Calu3 (cell line): Measurements from ENCODE around the gene NUP62. TPM values are rescaled to one million over a fixed set of nuclear protein-coding genes. Genes with fewer than 3 reads are reported as not detected.
A peak's percentile ranks its signal among the peaks of the same experiment; 100 is the strongest.

Experiments
- BruUV-seq: library from RNA; stranded (reverse); fragments of 400-500 nt; replicated peaks from 2 replicates; lab custom pipeline; 2021; lab: Mats Ljungman, UMichigan
- CTCF ChIA-PET: fragments of 300-600 bp; sonication (Branson Sonifier 250); formaldehyde crosslinking; loops from one replicate; lab custom pipeline; 2022; ENCODE audit warnings: antibody characterized with exemption; lab: Charles Lee
- DNase-seq: peaks from one replicate; pipeline ENCODE4 v3.0.0; 2022
- H3K27ac Mint-ChIP-seq: one replicate; pipeline ENCODE4 v1.8.0; 2022; ENCODE audit warnings: mixed read lengths; ENCODE audit not compliant: unreplicated experiment
- H3K27me3 Mint-ChIP-seq: one replicate; pipeline ENCODE4 v1.8.0; 2022; ENCODE audit warnings: mixed read lengths; ENCODE audit not compliant: unreplicated experiment
- H3K36me3 Mint-ChIP-seq: one replicate; pipeline ENCODE4 v1.8.0; 2022; ENCODE audit warnings: mild to moderate bottlenecking, moderate library complexity, mixed read lengths; ENCODE audit not compliant: insufficient read depth, unreplicated experiment
- H3K4me1 Mint-ChIP-seq: one replicate; pipeline ENCODE4 v1.8.0; 2022; ENCODE audit warnings: mild to moderate bottlenecking, low read depth, mixed read lengths; ENCODE audit not compliant: unreplicated experiment
- H3K4me3 Mint-ChIP-seq: one replicate; pipeline ENCODE4 v1.8.0; 2022; ENCODE audit warnings: mild to moderate bottlenecking, low read depth, moderate library complexity, mixed read lengths; ENCODE audit not compliant: unreplicated experiment
- H3K9me3 Mint-ChIP-seq: one replicate; pipeline ENCODE4 v1.8.0; 2022; ENCODE audit warnings: low read depth, mixed read lengths; ENCODE audit not compliant: unreplicated experiment
- intact Hi-C: fragments of 100-400 bp; cut with micrococcal nuclease; formaldehyde crosslinking; loops from one replicate; pipeline ENCODE4 v1.10.0; 2022; ENCODE audit not compliant: unreplicated experiment
- total RNA-seq: library from RNA; stranded (reverse); gene quantifications from 2 replicates; pipeline ENCODE4 v1.2.3, GENCODE V29; 2022
- TF ChIP-seq, protein P1 (sequence below): fragments of 200-600 bp; IDR thresholded peaks from one replicate; pipeline ENCODE4 v1.8.0; 2022; ENCODE audit warnings: antibody characterized with exemption; ENCODE audit not compliant: unreplicated experiment

The NUP62 gene
- total RNA-seq, 1 experiment from 2014 or later: 124 TPM

- peaks cover 54% of the 10 kb centered on the region for H3K36me3 Mint-ChIP-seq
- H3K4me1 Mint-ChIP-seq: peaks cover 36% of the 10 kb centered on the region
- peaks cover 2% of the 10 kb centered on the region for H3K9me3 Mint-ChIP-seq
- BruUV-seq: TSS peak; percentile 31
- H3K27me3 Mint-ChIP-seq: peaks cover 13% of the 10 kb centered on the region
- no peak overlapping the region for H3K4me3 Mint-ChIP-seq
- intact Hi-C loops: no loop called here
- peak overlapping the region; percentile 87 for H3K27ac Mint-ChIP-seq
- CTCF ChIA-PET: no interaction called here
- no peak for DNase-seq
- TF ChIP-seq, protein P1, sequence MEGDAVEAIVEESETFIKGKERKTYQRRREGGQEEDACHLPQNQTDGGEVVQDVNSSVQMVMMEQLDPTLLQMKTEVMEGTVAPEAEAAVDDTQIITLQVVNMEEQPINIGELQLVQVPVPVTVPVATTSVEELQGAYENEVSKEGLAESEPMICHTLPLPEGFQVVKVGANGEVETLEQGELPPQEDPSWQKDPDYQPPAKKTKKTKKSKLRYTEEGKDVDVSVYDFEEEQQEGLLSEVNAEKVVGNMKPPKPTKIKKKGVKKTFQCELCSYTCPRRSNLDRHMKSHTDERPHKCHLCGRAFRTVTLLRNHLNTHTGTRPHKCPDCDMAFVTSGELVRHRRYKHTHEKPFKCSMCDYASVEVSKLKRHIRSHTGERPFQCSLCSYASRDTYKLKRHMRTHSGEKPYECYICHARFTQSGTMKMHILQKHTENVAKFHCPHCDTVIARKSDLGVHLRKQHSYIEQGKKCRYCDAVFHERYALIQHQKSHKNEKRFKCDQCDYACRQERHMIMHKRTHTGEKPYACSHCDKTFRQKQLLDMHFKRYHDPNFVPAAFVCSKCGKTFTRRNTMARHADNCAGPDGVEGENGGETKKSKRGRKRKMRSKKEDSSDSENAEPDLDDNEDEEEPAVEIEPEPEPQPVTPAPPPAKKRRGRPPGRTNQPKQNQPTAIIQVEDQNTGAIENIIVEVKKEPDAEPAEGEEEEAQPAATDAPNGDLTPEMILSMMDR: no peak
These were observed 2.2 kb upstream of the NUP62 start for GRCh38 chr19:49931293-49932040.

DNA sequence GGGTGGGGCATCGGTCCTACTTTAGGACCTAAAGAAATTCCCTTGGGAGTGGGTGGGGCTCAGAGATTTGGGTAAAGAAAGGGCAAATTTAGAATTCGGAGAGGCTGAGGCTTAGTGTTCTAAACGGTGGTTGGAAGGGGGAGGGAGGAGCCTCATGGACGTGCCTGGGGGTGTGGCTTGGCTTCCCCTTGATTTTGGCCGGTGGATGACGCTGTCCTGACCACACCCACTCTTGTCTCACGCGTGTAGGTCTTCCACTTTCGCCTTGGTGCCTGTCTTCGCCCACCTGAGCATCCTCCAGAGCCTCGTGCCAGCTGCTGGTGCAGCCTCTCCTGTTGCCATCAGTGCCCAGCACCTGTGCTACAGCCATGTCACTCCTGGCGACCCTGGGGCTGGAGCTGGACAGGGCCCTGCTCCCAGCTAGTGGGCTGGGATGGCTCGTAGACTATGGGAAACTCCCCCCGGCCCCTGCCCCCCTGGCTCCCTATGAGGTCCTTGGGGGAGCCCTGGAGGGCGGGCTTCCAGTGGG, 1.2 kb upstream of the NUP62 start:
- Mint-ChIP-seq H3K27me3 (peaks cover 4% of the 10 kb centered on the region), H3K27ac (peak overlapping the region; percentile 87), H3K36me3 (peaks cover 60% of the 10 kb centered on the region), H3K4me1 (peaks cover 36% of the 10 kb centered on the region), H3K9me3 (peaks cover 2% of the 10 kb centered on the region), H3K4me3 (peak overlapping the region; percentile 83)
- TF ChIP-seq, protein P1: no peak
- no TSS peak for BruUV-seq
- DNase-seq: no peak
- intact Hi-C loops: no loop called here
- CTCF ChIA-PET: interaction anchor here (1.0 to 3.0 kb wide), 2 partner anchors 61 to 73 kb away, joined by 3 to 10 read pairs; no protein-coding TSS in a partner anchor

GRCh38 chr19:49929611-49930482, 543 bp upstream of the NUP62 start:
- Mint-ChIP-seq H3K9me3 (peaks cover 2% of the 10 kb centered on the region), H3K4me1 (peaks cover 36% of the 10 kb centered on the region), H3K27me3 (no peaks in the 10 kb centered on the region), H3K4me3 (peak overlapping the region; percentile 83), H3K27ac (peak overlapping the region; percentile 87), H3K36me3 (peaks cover 67% of the 10 kb centered on the region)
- TF ChIP-seq, protein P1: no peak
- CTCF ChIA-PET: interaction anchor here (0.5 to 3.0 kb wide), 10 partner anchors 10 to 255 kb away, joined by 3 to 10 read pairs (median 3); no protein-coding TSS in a partner anchor
- DNase-seq: peak; percentile 94
- no TSS peak for BruUV-seq
- intact Hi-C loops: no loop called here

GRCh38 chr19:49927526-49928264, 1.6 kb downstream of the NUP62 start:
- Mint-ChIP-seq H3K9me3 (no peaks in the 10 kb centered on the region), H3K27ac (peak overlapping the region; percentile 0), H3K4me1 (peaks cover 28% of the 10 kb centered on the region), H3K36me3 (peaks cover 86% of the 10 kb centered on the region), H3K4me3 (peak overlapping the region; percentile 83), H3K27me3 (no peaks in the 10 kb centered on the region)
- no peak for DNase-seq
- no TSS peak for BruUV-seq
- TF ChIP-seq, protein P1: no peak
- intact Hi-C loops: no loop called here
- CTCF ChIA-PET: interaction anchor here (1.1 to 3.0 kb wide), 3 partner anchors 32 to 196 kb away, joined by 3 to 10 read pairs (median 8); partner anchors contain the start of gene IL4I1
